Measurements from ENCODE around the gene CACNA2D1.

GRCh38 chr7:82250598-82250997, 193.0 kb downstream of the CACNA2D1 start:
- no peak for TF ChIP-seq FOXA1 (IDR thresholded peaks at IDR 0.05)
- no peak for TF ChIP-seq L3MBTL2 (conservative IDR thresholded peaks at IDR 0.05)
- TF ChIP-seq HDGF (IDR thresholded peaks at IDR 0.05; ENCODE audit: borderline replicate concordance) = no peak
- no peak for TF ChIP-seq SP1 (IDR thresholded peaks at IDR 0.05)
- TF ChIP-seq FOXM1 (IDR thresholded peaks at IDR 0.05; ENCODE audit: borderline replicate concordance) = no peak
- TF ChIP-seq CTBP1 (IDR thresholded peaks at IDR 0.05; ENCODE audit: borderline replicate concordance) = no peak
- no peak for TF ChIP-seq ELF4 (IDR thresholded peaks at IDR 0.05)
- TF ChIP-seq, protein P1, sequence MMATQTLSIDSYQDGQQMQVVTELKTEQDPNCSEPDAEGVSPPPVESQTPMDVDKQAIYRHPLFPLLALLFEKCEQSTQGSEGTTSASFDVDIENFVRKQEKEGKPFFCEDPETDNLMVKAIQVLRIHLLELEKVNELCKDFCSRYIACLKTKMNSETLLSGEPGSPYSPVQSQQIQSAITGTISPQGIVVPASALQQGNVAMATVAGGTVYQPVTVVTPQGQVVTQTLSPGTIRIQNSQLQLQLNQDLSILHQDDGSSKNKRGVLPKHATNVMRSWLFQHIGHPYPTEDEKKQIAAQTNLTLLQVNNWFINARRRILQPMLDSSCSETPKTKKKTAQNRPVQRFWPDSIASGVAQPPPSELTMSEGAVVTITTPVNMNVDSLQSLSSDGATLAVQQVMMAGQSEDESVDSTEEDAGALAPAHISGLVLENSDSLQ (IDR thresholded peaks at IDR 0.05) = no peak
- no peak for TF ChIP-seq FOXK2 (IDR thresholded peaks at IDR 0.05)
- no peak for TF ChIP-seq BHLHE40 (IDR thresholded peaks at IDR 0.05; ENCODE audit: borderline replicate concordance)
- no peak for TF ChIP-seq SUZ12 (IDR thresholded peaks at IDR 0.05)
- TF ChIP-seq ARNT (IDR thresholded peaks at IDR 0.05) = no peak
- no peak for TF ChIP-seq TARDBP (IDR thresholded peaks at IDR 0.05)
- TF ChIP-seq NFRKB (IDR thresholded peaks at IDR 0.05) = no peak
